HCT116 (cell line): ENCODE results near the gene PNMT. TPM values are rescaled to one million over a fixed set of nuclear protein-coding genes. Genes with fewer than 3 reads are reported as not detected.

Experiments used
- ATAC-seq: fragments of 200-7000 bp; cut with Tn5 transposase; 2 replicates; pipeline ENCODE4 v1.9.1; 2020; ENCODE audit warnings: mild to moderate bottlenecking, moderate library complexity
- BruUV-seq: library from RNA; stranded (reverse); fragments of 400-500 nt; replicated peaks from 2 replicates; lab custom pipeline; 2021; lab: Mats Ljungman, UMichigan
- CTCF ChIA-PET: fragments of 300-600 bp; sonication (Branson Sonifier 250); formaldehyde crosslinking; loops from one replicate; lab custom pipeline; 2021; ENCODE audit warnings: antibody characterized with exemption; lab: Charles Lee
- POLR2A ChIA-PET: fragments of 300-600, 350-600 bp; sonication (Branson Sonifier 250); formaldehyde crosslinking; loops from one replicate; lab custom pipeline; 2021; ENCODE audit warnings: antibody characterized with exemption; lab: Charles Lee
- RAD21 ChIA-PET, 2 experiments: fragments of 300-600 bp; sonication (Branson Sonifier 250); formaldehyde crosslinking; loops; one replicate each; lab custom pipeline; 2023; ENCODE audit warnings: low total read pairs in 2 of 2; ENCODE audit not compliant: uncharacterized antibody in 2 of 2, unreplicated experiment in 2 of 2, low non-redundant PET in 1 of 2; lab: Charles Lee
- DNase-seq: peaks from one replicate; pipeline ENCODE4 v3.0.0-alpha.2; 2010; ENCODE audit warnings: low read depth, low spot score
- H2AFZ ChIP-seq: fragments of 200-600 bp; shearing (Covaris generic), sonication (generic); 2 replicates; pipeline ENCODE4 v1.6.1; 2017; ENCODE audit warnings: low read depth, mixed run types, mixed read lengths, antibody characterized with exemption, low read length; ENCODE audit not compliant: poor library complexity, severe bottlenecking
- H3K27ac ChIP-seq: 2 replicates; pipeline ENCODE4 v1.5.1; 2012; ENCODE audit warnings: low read depth, low read length
- H3K27me3 ChIP-seq: fragments of 200-600 bp; sonication (generic); 2 replicates; pipeline ENCODE4 v1.6.1; 2016; ENCODE audit warnings: mixed run types, low read length, mixed read lengths; ENCODE audit not compliant: insufficient read depth
- H3K36me3 ChIP-seq, 2 experiments: fragments of 200-500 bp in 1 of 2; fragments of 200-600 bp in 1 of 2; sonication (Bioruptor generic) in 1 of 2; sonication (generic) in 1 of 2; 2 replicates each; pipeline versions ENCODE4 v1.5.1 to v1.6.1; 2014 to 2016; ENCODE audit warnings: low read length in 2 of 2, inconsistent platforms in 1 of 2, mixed read lengths in 1 of 2, mixed run types in 1 of 2; ENCODE audit not compliant: insufficient read depth in 2 of 2, control insufficient read depth in 1 of 2
- H3K4me1 ChIP-seq, 2 experiments: fragments of 200-600 bp in 1 of 2; sonication (generic) in 1 of 2; 2 replicates each; pipeline versions ENCODE4 v1.5.1 to v1.6.1; 2012 to 2017; ENCODE audit warnings: low read length in 2 of 2, inconsistent platforms in 1 of 2, mild to moderate bottlenecking in 1 of 2, mixed read lengths in 1 of 2, mixed run types in 1 of 2, moderate library complexity in 1 of 2; ENCODE audit not compliant: insufficient read depth in 2 of 2, control insufficient read depth in 1 of 2
- H3K4me2 ChIP-seq: fragments of 200-600 bp; sonication (generic); 2 replicates; pipeline ENCODE4 v1.6.1; 2017; ENCODE audit warnings: mixed run types, low read length, mixed read lengths
- H3K4me3 ChIP-seq, 2 experiments: fragments of 200-600 bp in 1 of 2; sonication (generic) in 1 of 2; replicated peaks in 1 of 2; 2 replicates each; pipeline ENCODE4 v1.5.1; 2011 to 2016; ENCODE audit warnings: low read length in 2 of 2, control low read depth in 1 of 2, low read depth in 1 of 2, mild to moderate bottlenecking in 1 of 2, mixed read lengths in 1 of 2, mixed run types in 1 of 2
- H3K79me2 ChIP-seq: fragments of 200-600 bp; sonication (generic); 2 replicates; pipeline ENCODE4 v1.6.1; 2017; ENCODE audit warnings: mild to moderate bottlenecking, mixed run types, low read length, moderate library complexity, mixed read lengths; ENCODE audit not compliant: insufficient read depth
- H3K9ac ChIP-seq: fragments of 200-600 bp; sonication (generic); 2 replicates; pipeline ENCODE4 v1.6.1; 2016; ENCODE audit warnings: low read length, mixed read lengths
- H3K9me2 ChIP-seq: fragments of 200-600 bp; sonication (generic), shearing (Covaris generic); 2 replicates; pipeline ENCODE4 v1.6.1; 2017; ENCODE audit warnings: mixed run types, mild to moderate bottlenecking, moderate library complexity; ENCODE audit not compliant: insufficient read depth
- H3K9me3 ChIP-seq, 2 experiments: fragments of 200-500 bp in 1 of 2; fragments of 200-600 bp in 1 of 2; sonication (Bioruptor generic) in 1 of 2; sonication (generic) in 1 of 2; 2 replicates each; pipeline ENCODE4 v1.6.1; 2014 to 2017; ENCODE audit warnings: low read length in 2 of 2, mixed read lengths in 2 of 2, inconsistent platforms in 1 of 2, low read depth in 1 of 2, mild to moderate bottlenecking in 1 of 2, mixed run types in 1 of 2, moderate library complexity in 1 of 2; ENCODE audit not compliant: control insufficient read depth in 1 of 2, insufficient read depth in 1 of 2
- H4K20me1 ChIP-seq: fragments of 200-600 bp; sonication (generic), shearing (Covaris generic); 2 replicates; pipeline ENCODE4 v1.6.1; 2017; ENCODE audit warnings: mixed run types, mild to moderate bottlenecking, moderate library complexity; ENCODE audit not compliant: insufficient read depth
- CBX3 ChIP-seq: IDR thresholded peaks from 2 replicates; pipeline ENCODE4 v1.6.1; 2012; ENCODE audit warnings: low read depth
- CEBPB ChIP-seq: IDR thresholded peaks from 2 replicates; pipeline ENCODE4 v1.6.1; 2012; ENCODE audit warnings: low read depth
- EGR1 ChIP-seq: IDR thresholded peaks from 2 replicates; pipeline ENCODE4 v1.6.1; 2012; ENCODE audit warnings: low read depth
- ELF1 ChIP-seq: IDR thresholded peaks from 2 replicates; pipeline ENCODE4 v1.6.1; 2012; ENCODE audit warnings: low read depth, borderline replicate concordance
- EZH2 ChIP-seq: fragments of 200-600 bp; sonication (generic); IDR thresholded peaks from 2 replicates; pipeline ENCODE4 v1.6.1; 2017; ENCODE audit warnings: antibody characterized with exemption, mixed run types
- EZH2phosphoT487 ChIP-seq: fragments of 200-600 bp; IDR thresholded peaks from 2 replicates; pipeline ENCODE4 v1.6.1; 2018; ENCODE audit warnings: antibody characterized with exemption, borderline replicate concordance
- FOSL1 ChIP-seq: IDR thresholded peaks from 2 replicates; pipeline ENCODE4 v1.6.1; 2012; ENCODE audit warnings: low read depth
- JUND ChIP-seq: IDR thresholded peaks from 2 replicates; pipeline ENCODE4 v1.6.1; 2012
- POLR2AphosphoS5 ChIP-seq: IDR thresholded peaks from 2 replicates; pipeline ENCODE4 v1.6.1; 2011; ENCODE audit warnings: mild to moderate bottlenecking, low read depth, low read length, moderate library complexity
- RAD21 ChIP-seq: IDR thresholded peaks from 2 replicates; pipeline ENCODE4 v1.6.1; 2012; ENCODE audit warnings: low read depth, mild to moderate bottlenecking
- SIN3A ChIP-seq: IDR thresholded peaks from 2 replicates; pipeline ENCODE4 v1.6.1; 2012; ENCODE audit warnings: low read depth
- SP1 ChIP-seq: IDR thresholded peaks from 2 replicates; pipeline ENCODE4 v1.6.1; 2012; ENCODE audit warnings: low read depth
- SRF ChIP-seq: IDR thresholded peaks from 2 replicates; pipeline ENCODE4 v1.6.1; 2012; ENCODE audit warnings: low read depth
- TCF7L2 ChIP-seq: IDR thresholded peaks from 2 replicates; pipeline ENCODE4 v1.7.0; 2011; ENCODE audit warnings: borderline replicate concordance, inconsistent platforms; ENCODE audit not compliant: insufficient read depth, insufficient read length; ENCODE audit errors: extremely low read depth
- YY1 ChIP-seq: IDR thresholded peaks from 2 replicates; pipeline ENCODE4 v1.6.1; 2011; ENCODE audit warnings: low read length, low read depth, moderate library complexity, mild to moderate bottlenecking; ENCODE audit not compliant: insufficient replicate concordance; ENCODE audit errors: extremely low read depth
- ZFX ChIP-seq: fragments of 450-650 bp; IDR thresholded peaks from 2 replicates; pipeline ENCODE4 v1.6.1; 2017
- intact Hi-C: fragments of 100-400 bp; cut with micrococcal nuclease; formaldehyde crosslinking; loops from 2 replicates; pipeline ENCODE4 v1.10.0; 2022
- total RNA-seq: library from RNA; stranded (reverse); gene quantifications from one replicate; pipeline ENCODE4 v1.2.1, GENCODE V29; 2021; ENCODE audit not compliant: unreplicated experiment
- TF ChIP-seq, protein P1 (sequence below): IDR thresholded peaks from 2 replicates; pipeline ENCODE4 v1.6.1; 2012
- TF ChIP-seq, protein P2 (sequence below): IDR thresholded peaks from 2 replicates; pipeline ENCODE4 v1.6.1; 2012; ENCODE audit warnings: low read depth

The PNMT gene
- total RNA-seq, 1 experiment from 2014 or later = not detected

DNA sequence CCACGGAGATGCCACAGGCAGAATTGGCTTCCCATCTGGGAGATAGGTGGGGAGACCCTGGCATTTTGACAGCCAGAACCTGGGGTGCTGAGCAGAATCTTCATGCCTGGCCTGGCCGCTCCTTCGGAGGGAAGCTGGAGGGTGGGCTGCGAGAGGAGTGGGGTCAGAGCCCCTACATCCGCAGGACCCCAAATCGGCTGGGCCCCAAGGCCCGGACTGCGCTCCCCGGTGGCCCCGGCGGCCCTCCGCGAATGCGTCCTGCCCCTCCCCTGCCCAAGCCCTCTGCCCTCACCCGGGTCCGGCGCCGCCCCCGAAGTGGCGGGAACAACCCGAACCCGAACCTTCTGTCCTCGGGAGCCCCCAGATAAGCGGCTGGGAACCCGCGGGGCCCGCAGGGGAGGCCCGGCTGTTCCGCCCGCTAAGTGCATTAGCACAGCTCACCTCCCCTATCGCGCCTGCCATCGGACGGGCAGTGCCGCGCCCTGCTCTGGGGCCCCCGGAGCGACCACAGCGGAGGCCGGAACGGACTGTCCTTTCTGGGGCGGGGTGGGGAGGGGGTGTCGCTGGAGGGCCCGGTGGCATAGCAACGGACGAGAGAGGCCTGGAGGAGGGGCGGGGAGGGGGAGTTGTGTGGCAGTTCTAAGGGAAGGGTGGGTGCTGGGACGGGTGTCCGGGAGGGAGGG lies 850 bp upstream of the PNMT start:
- no peak overlapping the region for H2AFZ ChIP-seq
- BruUV-seq = no TSS peak
- no peak overlapping the region for H3K27ac ChIP-seq
- H3K9me3 ChIP-seq = no peaks in the 10 kb centered on the region
- H3K4me1 ChIP-seq = peaks cover 23 to 34% of the 10 kb centered on the region in 2 experiments
- DNase-seq (no peak), ATAC-seq (no peak)
- H3K4me2 ChIP-seq = no peak overlapping the region; the same call in 1 of the 2 replicates
- CTCF ChIA-PET = interaction anchor here (1.4 kb wide), 1 partner anchor 46 kb away, joined by 4 read pairs; no protein-coding TSS in a partner anchor
- no peaks in the 10 kb centered on the region for H3K27me3 ChIP-seq
- H3K4me3 ChIP-seq = no peak overlapping the region
- H3K9me2 ChIP-seq = no peaks in the 10 kb centered on the region
- RAD21 ChIA-PET = no interaction called here
- H3K79me2 ChIP-seq = no peaks in the 10 kb centered on the region
- H4K20me1 ChIP-seq = no peaks in the 10 kb centered on the region
- intact Hi-C loops = no loop called here
- H3K9ac ChIP-seq = no peak overlapping the region
- POLR2A ChIA-PET = no interaction called here
- peaks cover 0 to 1% of the 10 kb centered on the region in 2 experiments; a peak in 1 of 4 replicates for H3K36me3 ChIP-seq
- TF ChIP-seq SP1 (no peak), EZH2 (no peak), SRF (no peak), ELF1 (no peak), EGR1 (no peak), CBX3 (no peak), JUND (no peak), TCF7L2 (no peak), ZFX (no peak), EZH2phosphoT487 (no peak), YY1 (no peak), POLR2AphosphoS5 (no peak), RAD21 (no peak), FOSL1 (no peak), SIN3A (no peak), CEBPB (no peak)
- TF ChIP-seq, protein P1, sequence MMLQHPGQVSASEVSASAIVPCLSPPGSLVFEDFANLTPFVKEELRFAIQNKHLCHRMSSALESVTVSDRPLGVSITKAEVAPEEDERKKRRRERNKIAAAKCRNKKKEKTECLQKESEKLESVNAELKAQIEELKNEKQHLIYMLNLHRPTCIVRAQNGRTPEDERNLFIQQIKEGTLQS = no peak
- TF ChIP-seq, protein P2, sequence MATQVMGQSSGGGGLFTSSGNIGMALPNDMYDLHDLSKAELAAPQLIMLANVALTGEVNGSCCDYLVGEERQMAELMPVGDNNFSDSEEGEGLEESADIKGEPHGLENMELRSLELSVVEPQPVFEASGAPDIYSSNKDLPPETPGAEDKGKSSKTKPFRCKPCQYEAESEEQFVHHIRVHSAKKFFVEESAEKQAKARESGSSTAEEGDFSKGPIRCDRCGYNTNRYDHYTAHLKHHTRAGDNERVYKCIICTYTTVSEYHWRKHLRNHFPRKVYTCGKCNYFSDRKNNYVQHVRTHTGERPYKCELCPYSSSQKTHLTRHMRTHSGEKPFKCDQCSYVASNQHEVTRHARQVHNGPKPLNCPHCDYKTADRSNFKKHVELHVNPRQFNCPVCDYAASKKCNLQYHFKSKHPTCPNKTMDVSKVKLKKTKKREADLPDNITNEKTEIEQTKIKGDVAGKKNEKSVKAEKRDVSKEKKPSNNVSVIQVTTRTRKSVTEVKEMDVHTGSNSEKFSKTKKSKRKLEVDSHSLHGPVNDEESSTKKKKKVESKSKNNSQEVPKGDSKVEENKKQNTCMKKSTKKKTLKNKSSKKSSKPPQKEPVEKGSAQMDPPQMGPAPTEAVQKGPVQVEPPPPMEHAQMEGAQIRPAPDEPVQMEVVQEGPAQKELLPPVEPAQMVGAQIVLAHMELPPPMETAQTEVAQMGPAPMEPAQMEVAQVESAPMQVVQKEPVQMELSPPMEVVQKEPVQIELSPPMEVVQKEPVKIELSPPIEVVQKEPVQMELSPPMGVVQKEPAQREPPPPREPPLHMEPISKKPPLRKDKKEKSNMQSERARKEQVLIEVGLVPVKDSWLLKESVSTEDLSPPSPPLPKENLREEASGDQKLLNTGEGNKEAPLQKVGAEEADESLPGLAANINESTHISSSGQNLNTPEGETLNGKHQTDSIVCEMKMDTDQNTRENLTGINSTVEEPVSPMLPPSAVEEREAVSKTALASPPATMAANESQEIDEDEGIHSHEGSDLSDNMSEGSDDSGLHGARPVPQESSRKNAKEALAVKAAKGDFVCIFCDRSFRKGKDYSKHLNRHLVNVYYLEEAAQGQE = no peak
